Measurements from ENCODE around the gene RBM20.

RBM20 gene

GRCh38 chr10:110876788-110877187 lies 232.7 kb downstream of the RBM20 start:
- no peak overlapping the region for H3K4me3 ChIP-seq (ENCODE audit: low read length)
- H3K9me3 ChIP-seq (ENCODE audit: low read length) = no peaks in the 10 kb centered on the region
- peaks cover 42% of the 10 kb centered on the region for H3K36me3 ChIP-seq (ENCODE audit: insufficient read depth, low read length)
- peaks cover 18% of the 10 kb centered on the region for H3K4me1 ChIP-seq (ENCODE audit: insufficient read depth, low read length)
- no peaks in the 10 kb centered on the region for H3K27me3 ChIP-seq (ENCODE audit: insufficient read depth, low read length)
- H2AFZ ChIP-seq (ENCODE audit: low read depth, low read length) = no peak overlapping the region

- no peak overlapping the region for H3K4me3 ChIP-seq (ENCODE audit: low read length)
- H3K27me3 ChIP-seq (ENCODE audit: insufficient read depth, low read length) = no peaks in the 10 kb centered on the region
- H3K36me3 ChIP-seq (ENCODE audit: insufficient read depth, low read length) = peaks cover 70% of the 10 kb centered on the region
- H3K9me3 ChIP-seq (ENCODE audit: low read length) = no peaks in the 10 kb centered on the region
- H2AFZ ChIP-seq (ENCODE audit: low read depth, low read length) = no peak overlapping the region
- peaks cover 6% of the 10 kb centered on the region for H3K4me1 ChIP-seq (ENCODE audit: insufficient read depth, low read length)
Measured at GRCh38 chr10:110880012-110880411, 235.9 kb downstream of the RBM20 start.

GRCh38 chr10:110881247-110881646 lies 237.1 kb downstream of the RBM20 start:
- H3K36me3 ChIP-seq (ENCODE audit: insufficient read depth, low read length) = peaks cover 69% of the 10 kb centered on the region

GRCh38 chr10:110881905-110882304 lies 237.8 kb downstream of the RBM20 start:
- Histone ChIP-seq H2AFZ (ENCODE audit: low read depth, low read length) (no peak overlapping the region), H3K4me3 (ENCODE audit: low read length) (no peak overlapping the region), H3K4me1 (ENCODE audit: insufficient read depth, low read length) (no peaks in the 10 kb centered on the region), H3K27me3 (ENCODE audit: insufficient read depth, low read length) (no peaks in the 10 kb centered on the region), H3K36me3 (ENCODE audit: insufficient read depth, low read length) (peaks cover 70% of the 10 kb centered on the region), H3K9me3 (ENCODE audit: low read length) (no peaks in the 10 kb centered on the region)

More at GRCh38 chr10:110881247-110881646, 237.1 kb downstream of the RBM20 start:
- Histone ChIP-seq H3K27me3 (ENCODE audit: insufficient read depth, low read length) (no peaks in the 10 kb centered on the region), H3K9me3 (ENCODE audit: low read length) (no peaks in the 10 kb centered on the region), H2AFZ (ENCODE audit: low read depth, low read length) (no peak overlapping the region), H3K4me1 (ENCODE audit: insufficient read depth, low read length) (no peaks in the 10 kb centered on the region), H3K4me3 (ENCODE audit: low read length) (no peak overlapping the region)

- Histone ChIP-seq H2AFZ (ENCODE audit: low read depth, low read length) (no peak overlapping the region), H3K4me3 (ENCODE audit: low read length) (no peak overlapping the region), H3K9me3 (ENCODE audit: low read length) (no peaks in the 10 kb centered on the region), H3K36me3 (ENCODE audit: insufficient read depth, low read length) (peaks cover 65% of the 10 kb centered on the region), H3K4me1 (ENCODE audit: insufficient read depth, low read length) (no peaks in the 10 kb centered on the region), H3K27me3 (ENCODE audit: insufficient read depth, low read length) (no peaks in the 10 kb centered on the region)
Measured at GRCh38 chr10:110883924-110884323, 239.8 kb downstream of the RBM20 start.

GRCh38 chr10:110885932-110886674 lies 242.0 kb downstream of the RBM20 start:
- H3K36me3 ChIP-seq (ENCODE audit: insufficient read depth, low read length) = peaks cover 72% of the 10 kb centered on the region
- no peaks in the 10 kb centered on the region for H3K4me1 ChIP-seq (ENCODE audit: insufficient read depth, low read length)
- no peak overlapping the region for H3K4me3 ChIP-seq (ENCODE audit: low read length)
- H3K27me3 ChIP-seq (ENCODE audit: insufficient read depth, low read length) = no peaks in the 10 kb centered on the region
- H3K9me3 ChIP-seq (ENCODE audit: low read length) = no peaks in the 10 kb centered on the region
- H2AFZ ChIP-seq (ENCODE audit: low read depth, low read length) = no peak overlapping the region

- Histone ChIP-seq H2AFZ (ENCODE audit: low read depth, low read length) (no peak overlapping the region), H3K27me3 (ENCODE audit: insufficient read depth, low read length) (no peaks in the 10 kb centered on the region), H3K36me3 (ENCODE audit: insufficient read depth, low read length) (peaks cover 66% of the 10 kb centered on the region), H3K9me3 (ENCODE audit: low read length) (no peaks in the 10 kb centered on the region), H3K4me1 (ENCODE audit: insufficient read depth, low read length) (no peaks in the 10 kb centered on the region), H3K4me3 (ENCODE audit: low read length) (no peak overlapping the region)
Measured at GRCh38 chr10:110887560-110887959, 243.4 kb downstream of the RBM20 start.

All from neuron (in vitro differentiated cells).